GM18870 (cell line): ENCODE data around the gene SETD1A.
"Not testable (repeated sequence)": the region's sequence is repeated elsewhere in the genome, so short reads cannot be mapped to it uniquely, and the experiment has no call there.

ENCODE experiments used
- ATAC-seq: cut with Tn5 transposase; IDR thresholded peaks from one replicate; pipeline ENCODE4 v1.9.1; 2021; ENCODE audit warnings: moderate library complexity; ENCODE audit not compliant: unreplicated experiment

The SETD1A gene

DNA sequence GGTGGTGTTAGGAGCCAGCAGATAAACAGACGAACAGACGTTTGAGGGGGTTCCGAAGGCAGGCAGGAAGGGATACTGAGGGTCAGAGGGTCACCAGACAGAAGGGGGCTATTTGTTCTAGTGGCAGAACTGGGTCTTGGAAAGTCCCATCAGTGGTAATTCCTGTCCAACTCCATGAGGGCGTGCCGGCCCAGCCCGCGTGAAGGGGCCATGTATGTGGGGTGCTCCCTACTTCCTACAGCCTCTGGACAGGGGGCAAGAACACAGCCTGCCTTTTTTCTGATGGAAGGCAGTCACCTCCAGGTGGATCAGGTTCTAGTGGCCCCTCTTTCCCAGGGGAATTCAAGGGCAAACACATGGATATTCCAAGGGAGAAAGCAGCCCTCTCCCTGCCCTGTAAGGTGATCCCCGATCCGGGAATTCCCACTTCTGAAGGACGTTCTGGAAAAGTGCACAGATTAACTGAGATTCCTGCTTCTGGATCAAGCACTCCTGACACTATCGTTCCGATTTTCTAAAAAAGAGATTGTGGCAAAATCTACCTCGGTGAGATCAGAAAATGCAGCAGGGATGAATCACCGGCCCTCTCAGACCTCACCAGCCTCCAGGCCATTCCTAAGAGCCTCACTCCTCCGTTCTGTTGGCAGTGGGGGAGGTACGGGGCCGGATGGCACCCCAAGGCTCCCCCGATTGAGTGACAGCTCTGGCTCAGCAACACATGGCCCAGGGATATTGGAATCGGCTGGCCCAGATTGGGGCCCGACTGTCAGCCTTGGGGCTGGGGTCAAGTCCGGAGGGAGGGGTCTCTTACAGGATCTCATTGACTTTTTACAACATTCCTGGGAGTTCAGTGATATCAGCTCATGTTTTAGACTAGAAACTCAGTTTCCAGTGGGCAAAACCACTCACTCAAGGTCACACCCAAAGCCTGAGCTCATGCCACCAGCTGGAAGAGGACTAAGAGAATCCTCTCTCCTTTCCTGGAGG lies 40.5 kb downstream of the SETD1A start:
- ATAC-seq = no peak

GRCh38 chr16:30998852-30999761 lies 41.6 kb downstream of the SETD1A start:
- no peak for ATAC-seq

- no peak for ATAC-seq
Observed at GRCh38 chr16:31000671-31001382, 43.3 kb downstream of the SETD1A start.

DNA sequence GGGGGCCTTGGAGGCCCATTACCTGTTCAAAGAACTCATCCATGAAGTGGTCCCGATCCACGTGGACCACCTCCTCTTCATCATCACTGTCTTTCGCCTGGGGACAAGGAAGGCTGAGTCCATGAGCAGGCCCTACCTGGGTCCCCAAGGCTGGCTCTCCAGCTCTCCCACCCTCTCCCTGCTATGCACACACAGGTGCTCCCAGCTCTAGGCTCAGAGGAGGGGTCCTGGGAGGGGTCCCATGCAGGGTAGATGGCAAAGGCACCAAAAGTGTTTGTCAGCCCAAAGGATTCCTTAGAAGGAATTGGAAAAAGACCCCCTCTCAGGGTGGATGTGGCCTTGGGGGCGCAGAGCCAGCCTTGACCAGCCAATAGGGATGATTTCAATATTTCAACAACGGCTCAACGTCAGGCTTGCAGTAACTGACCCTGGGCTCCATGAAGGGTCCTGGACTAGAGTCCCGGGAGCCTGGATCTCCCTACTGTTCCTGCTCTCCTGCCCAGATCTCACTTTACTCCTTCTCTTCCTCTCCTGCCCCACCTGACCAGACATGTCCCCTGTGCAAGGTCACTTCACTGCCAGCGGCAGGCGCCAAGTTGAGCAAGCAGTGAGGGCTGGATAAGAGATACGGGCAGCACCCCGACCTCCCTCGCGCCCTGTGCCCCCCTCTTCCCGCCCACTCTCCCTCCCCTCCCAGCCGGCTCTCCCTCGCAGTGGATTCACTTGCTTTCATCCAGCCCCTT lies 44.1 kb downstream of the SETD1A start:
- no peak for ATAC-seq

DNA sequence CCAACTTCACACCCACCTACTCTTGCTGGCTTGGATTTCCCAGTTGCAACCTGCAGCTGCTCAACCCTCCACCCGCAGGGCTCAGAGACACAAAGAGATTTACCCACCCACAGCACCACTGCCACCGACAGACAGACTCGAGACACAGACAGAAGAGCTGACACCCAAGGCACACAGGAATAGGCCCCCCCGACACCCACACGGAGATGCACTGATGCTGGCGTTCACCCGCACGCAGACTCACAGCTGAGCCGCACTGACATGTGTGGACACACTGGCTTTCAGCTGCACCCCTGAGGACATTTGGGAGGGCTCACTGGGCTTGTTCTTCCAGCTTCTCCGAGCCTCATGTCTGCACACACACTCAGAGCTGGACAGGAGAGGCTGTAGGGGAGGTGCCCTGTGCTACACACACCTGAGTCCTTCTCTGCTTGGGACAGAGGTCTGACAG lies 44.7 kb downstream of the SETD1A start:
- no peak for ATAC-seq

DNA sequence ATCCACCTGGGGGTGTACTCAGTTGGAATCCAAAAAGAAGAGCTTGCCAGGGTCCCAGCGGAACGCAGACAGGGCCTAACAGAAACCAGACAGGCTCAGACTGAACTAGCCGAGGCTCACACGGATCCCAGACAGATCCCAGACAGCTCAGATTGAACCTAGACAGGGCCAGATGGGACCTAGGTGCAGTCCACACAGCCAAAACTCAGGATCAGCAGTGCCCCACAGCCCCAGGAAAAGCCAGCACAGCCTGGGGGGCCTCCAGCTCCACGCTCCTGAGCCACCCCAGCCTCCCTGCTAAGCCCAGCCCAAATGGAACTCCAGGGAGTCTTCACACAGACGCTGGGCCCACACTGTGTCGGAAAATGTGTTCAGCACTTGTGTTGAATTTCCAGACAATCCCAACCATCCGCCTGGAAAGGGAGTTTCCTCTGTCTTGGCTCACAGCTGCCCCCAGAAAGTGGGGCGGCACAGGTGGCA lies 45.3 kb downstream of the SETD1A start:
- no peak for ATAC-seq

DNA sequence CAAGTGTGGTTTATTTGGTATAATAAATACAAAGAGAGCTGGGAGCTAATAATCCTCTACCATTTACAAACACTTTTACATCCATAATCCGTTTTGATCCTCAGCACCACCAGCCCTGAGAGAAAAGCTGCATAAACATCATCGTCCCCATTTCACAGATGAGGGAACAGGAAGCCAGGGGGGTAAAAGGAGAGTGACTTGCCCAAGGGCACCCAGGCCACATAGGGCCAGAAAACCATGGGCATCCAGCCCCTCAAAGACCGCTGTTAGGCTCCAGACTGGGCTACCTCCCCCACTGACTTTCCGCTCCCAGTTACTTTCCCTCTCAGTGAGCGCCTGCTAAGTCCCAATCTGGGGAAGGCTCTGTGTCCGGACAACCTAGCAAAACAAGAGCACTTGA lies 46.2 kb downstream of the SETD1A start:
- no peak for ATAC-seq

- ATAC-seq = no peak
Observed at GRCh38 chr16:31004658-31005057, 47.1 kb downstream of the SETD1A start.

- ATAC-seq = no peak
Observed at GRCh38 chr16:31005350-31006085, 48.0 kb downstream of the SETD1A start.

DNA sequence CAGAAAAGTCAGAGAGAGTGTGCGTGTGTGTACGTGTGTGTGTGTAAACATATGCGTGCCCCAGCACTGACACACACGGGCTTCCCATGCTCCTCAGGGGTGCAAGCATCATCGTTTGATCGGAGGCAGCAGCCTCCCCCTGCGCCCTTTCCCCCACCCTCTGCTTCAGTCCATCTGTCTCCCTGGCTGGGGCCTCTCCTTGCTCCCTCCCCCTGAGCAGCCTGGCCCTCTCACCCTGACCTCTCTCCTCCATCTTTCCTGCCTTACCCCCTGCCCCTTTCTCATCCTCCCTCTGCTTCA lies 48.5 kb downstream of the SETD1A start:
- ATAC-seq = no peak

- no peak for ATAC-seq
Observed at GRCh38 chr16:31006589-31006988, 49.0 kb downstream of the SETD1A start.

- ATAC-seq = no peak
Observed at GRCh38 chr16:31007684-31008083, 50.1 kb downstream of the SETD1A start.

DNA sequence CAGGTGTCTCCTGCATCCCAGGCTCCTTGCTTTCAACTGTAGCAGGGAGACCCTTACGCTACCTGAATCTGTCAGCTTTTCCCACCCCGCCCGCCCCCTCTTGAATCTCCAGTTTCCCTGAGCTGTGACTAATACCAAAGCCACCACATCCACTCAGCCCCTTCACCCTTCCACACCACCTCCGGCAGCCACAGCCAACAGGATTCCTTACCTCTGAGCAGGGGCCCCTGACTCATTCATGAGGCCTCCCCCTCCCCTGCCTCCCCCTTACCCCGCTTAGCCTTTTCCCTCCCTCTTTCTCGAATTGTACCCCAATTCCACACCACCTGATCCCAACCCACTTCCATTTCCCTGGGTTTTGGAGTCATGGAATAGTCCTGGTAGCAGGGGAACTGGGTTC lies 50.6 kb downstream of the SETD1A start:
- ATAC-seq = no peak

GRCh38 chr16:31008551-31008950 lies 51.0 kb downstream of the SETD1A start:
- ATAC-seq = no peak

DNA sequence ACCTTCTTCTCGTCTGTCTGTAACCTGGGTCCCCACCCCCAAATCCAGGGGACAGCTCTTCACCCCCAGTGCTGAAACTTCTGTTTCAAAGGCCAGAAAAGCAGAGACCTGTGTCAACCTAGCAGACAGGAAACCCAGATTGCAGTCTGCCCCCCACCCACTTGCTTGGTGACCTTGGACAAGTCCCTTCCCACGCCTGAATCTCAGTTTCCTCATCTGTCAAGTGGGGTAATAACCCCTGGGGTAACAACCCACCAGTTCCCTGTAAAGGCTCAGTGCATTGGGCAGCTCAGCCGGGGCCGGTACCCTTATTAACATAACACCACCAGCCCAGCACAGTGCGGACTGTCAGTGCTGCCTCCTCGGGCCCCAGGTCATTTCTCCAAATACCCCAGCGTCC lies 51.6 kb downstream of the SETD1A start:
- ATAC-seq = no peak

GRCh38 chr16:31009894-31010584 lies 52.5 kb downstream of the SETD1A start:
- no peak for ATAC-seq

GRCh38 chr16:31010585-31011325 lies 53.2 kb downstream of the SETD1A start, which contains the start of gene STX1B:
Gene STX1B (minus strand): TSS chr16:31010638. CDS start chr16:31010396, 242 bp downstream.
- ATAC-seq = no peak

DNA sequence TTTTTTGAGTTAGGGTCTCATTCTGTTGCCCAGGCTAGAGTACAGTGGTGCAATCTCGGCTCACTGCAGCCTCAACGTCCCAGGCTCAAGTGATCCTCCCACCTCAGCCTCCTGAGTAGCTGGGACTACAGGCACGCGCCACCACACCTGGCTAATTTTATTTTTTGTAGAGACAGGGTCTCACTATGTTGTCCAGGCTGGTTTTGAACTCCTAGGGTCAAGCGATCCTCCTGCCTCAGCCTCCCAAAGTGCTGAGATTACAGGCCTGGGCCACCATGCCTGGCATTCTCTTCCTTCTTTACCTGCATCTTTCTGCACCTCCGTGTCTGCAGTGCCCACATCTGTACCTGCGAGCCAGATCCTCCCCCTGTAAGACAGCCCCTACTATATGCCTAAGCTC lies 54.3 kb downstream of the SETD1A start:
- ATAC-seq = not testable (repeated sequence)
